Activated CD8-positive, alpha-beta memory T cell treated with anti-CD3 and anti-CD28 coated beads, Interleukin-2, amount 50 U/mL, for 4 hours (primary cell): Measurements from ENCODE around the gene OR14K1.
"Not testable (repeated sequence)": the region's sequence is repeated elsewhere in the genome, so short reads cannot be mapped to it uniquely, and the experiment has no call there.

Source experiments
- DNase-seq: peaks from one replicate; pipeline ENCODE4 v3.0.0-alpha.2; 2020

The OR14K1 gene

GRCh38 chr1:247738315-247738714 lies at the start of gene OR14K1:
OR14K1 (plus strand) TSS chr1:247738615; CDS start chr1:247738615, 0 bp downstream.
- DNase-seq = no peak

GRCh38 chr1:247701338-247701737 lies 37.1 kb upstream of the OR14K1 start:
- DNase-seq = no peak

GRCh38 chr1:247710681-247711080 lies 27.7 kb upstream of the OR14K1 start:
- DNase-seq = not testable (repeated sequence)

DNA sequence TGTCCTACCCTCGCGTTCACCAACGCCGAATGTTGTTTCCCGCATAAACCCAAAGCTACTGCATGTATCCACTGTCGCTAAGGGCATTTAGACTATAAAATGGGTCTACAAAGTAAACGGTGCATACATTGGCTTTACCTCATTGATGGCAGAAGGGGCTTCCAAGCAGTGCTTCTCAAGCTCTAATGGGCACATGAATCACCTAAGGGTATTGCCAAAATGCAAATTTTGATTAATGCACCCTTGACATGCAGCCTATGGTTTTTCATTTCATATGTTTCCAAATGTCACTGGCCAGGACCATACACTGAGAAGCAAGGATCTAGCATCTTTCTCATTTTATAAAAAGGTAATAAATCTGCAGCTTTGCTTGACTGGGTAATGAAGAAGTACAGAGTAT lies 24.7 kb upstream of the OR14K1 start:
- DNase-seq = no peak

DNA sequence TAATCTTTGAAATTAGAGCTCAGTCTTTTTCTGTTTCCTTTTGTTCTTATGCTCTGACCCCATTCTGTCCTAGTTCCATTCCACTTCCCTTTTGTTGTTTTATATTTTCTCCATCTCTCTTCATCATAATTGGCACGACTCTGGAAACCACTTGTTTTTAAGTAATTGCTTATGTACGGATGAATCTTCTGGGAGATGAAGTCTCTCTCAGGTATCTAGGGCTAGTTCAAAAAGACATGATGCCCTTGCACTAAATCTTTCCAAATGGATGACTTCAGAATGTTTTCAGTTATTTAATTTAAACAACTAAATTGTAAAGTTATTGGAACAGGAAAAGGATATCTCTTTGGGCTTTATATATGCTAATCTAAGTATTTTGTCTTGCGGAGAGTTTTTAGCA lies 21.9 kb upstream of the OR14K1 start, which contains the start of gene OR6F1:
Gene OR6F1, minus strand, starts transcription at position 101 of the 400 bp plus-strand sequence. CDS start 3,891 bp downstream, outside the sequence.
- no peak for DNase-seq

- no peak for DNase-seq
Observed at GRCh38 chr1:247721222-247721621, 17.2 kb upstream of the OR14K1 start.

GRCh38 chr1:247740721-247741120 lies 2.3 kb downstream of the OR14K1 start:
- no peak for DNase-seq

- no peak for DNase-seq
Observed at GRCh38 chr1:247741756-247742155, 3.3 kb downstream of the OR14K1 start.

DNA sequence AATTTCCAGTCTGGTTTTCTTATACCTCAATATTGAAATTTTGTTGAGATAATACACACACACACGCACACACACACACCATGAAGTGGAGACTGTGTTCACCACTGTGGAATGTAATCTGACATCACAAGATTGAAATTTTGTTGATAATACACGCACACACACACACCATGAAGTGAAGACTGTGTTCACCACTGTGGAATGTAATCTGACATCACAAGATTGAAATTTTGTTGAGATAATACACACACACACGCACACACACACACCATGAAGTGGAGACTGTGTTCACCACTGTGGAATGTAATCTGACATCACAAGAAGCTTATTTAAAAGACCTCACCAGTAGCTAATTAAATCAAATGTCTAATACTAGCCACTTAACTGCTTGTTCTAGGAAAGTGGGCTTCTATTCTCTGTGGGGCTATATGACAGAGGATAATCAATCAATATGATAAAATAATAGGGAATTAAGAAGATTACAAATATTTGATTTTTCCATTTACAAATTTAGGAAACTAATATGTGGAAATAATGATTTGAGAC lies 3.9 kb downstream of the OR14K1 start:
- not testable (repeated sequence) for DNase-seq

DNA sequence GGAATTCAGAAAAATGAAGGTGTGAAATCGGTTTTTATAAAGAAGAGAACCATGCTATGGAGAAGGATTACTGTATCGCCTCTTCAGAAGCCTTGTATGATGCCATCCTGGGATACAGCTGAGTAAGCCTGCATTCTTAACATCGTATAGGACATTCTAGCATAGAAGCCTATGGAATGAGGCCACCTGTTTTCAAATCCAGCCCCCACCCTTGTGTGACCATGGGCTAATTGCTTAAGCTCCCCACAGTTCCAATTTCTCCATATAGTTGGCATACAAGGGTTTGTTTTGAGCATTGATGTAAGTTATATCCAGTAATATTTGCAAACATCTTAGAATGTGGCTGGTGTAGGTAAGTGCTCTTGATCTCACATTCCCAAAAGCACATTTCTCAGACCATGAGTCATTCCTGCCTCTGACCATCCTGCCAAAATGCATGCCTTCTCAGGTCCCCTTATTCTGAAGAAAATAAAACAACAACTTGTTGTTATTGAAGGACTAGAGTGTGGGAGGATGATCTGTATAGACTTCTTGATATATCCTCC lies 8.0 kb downstream of the OR14K1 start:
- DNase-seq = no peak

- no peak for DNase-seq
Observed at GRCh38 chr1:247747616-247748015, 9.2 kb downstream of the OR14K1 start.

DNA sequence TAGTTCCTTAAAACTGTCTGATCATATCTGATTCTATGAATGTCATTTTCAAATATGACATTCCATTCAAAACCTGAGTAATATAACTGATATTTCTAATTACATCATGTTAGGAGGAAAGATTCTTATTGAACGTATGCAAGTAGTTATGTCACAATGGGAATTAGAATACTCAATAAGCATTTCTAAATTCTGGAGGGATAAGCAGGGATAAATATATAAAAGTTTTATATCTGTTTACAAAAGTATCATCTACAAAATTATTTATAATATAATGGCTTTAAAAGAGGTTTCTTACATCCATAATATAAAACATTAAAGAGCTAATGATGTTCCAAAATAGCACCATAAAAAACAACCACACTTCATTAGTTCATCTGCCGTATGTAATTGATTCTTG lies 9.6 kb downstream of the OR14K1 start, which contains the start of gene OR14A2:
Gene OR14A2, minus strand, starts transcription at position 101 of the 400 bp plus-strand sequence.
- no peak for DNase-seq

- no peak for DNase-seq
Observed at GRCh38 chr1:247749870-247750269, 11.5 kb downstream of the OR14K1 start.

- DNase-seq = not testable (repeated sequence)
Observed at GRCh38 chr1:247754311-247754710, 15.9 kb downstream of the OR14K1 start.

DNA sequence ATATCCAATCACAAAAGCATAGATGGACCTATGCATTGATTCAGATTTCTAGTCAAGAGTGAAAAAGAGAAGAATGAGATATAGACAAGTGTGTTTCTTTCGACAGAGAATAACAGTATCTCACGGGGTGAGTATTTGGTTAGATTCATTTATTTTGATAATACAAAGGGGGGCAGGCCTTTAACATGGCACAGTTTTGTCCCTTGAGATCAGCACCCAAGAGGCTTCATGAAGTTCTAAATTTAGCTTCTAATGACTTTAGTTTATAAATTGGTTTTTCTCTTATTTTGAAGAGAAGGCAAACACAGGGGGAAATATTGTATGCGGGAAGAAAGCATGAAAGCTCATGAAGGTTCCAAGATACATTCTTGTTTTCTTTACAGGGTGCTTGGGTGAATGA lies 22.0 kb downstream of the OR14K1 start, which contains the start of gene OR1C1:
Gene OR1C1, minus strand, starts transcription at position 101 of the 400 bp plus-strand sequence. CDS start 2,150 bp downstream, outside the sequence.
- DNase-seq = no peak

DNA sequence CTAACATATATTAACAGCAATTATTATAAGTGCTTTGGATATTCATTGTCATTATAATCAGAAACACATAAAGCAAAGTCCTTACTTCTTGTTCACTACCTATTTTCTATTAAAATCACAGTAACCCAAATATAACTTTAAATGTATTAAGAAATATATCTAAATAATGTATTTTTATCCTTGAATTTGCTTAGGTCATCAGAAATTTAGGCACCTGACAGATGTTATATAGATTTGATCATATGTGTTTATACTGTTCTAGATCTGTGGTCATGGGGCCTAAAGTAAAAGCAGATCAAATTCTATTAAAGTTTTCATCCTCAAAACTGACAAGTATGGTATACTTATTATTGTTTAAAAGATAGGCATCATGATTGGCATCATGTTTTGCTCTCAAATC lies 31.2 kb downstream of the OR14K1 start:
- DNase-seq = no peak
